Ascending aorta (tissue), 2 donors: Measurements from ENCODE around the gene FBXO30. TPM values are rescaled to one million over a fixed set of nuclear protein-coding genes. Genes with fewer than 3 reads are reported as not detected.

Source experiments
- DNase-seq, 2 donors: peaks; one replicate each; pipeline ENCODE4 v3.0.0-alpha.2; 2019; ENCODE audit warnings: low spot score in 2 of 2
- H3K27ac ChIP-seq, 2 donors: fragments of 200-600 bp; sonication (generic); one replicate each; pipeline ENCODE4 v1.5.1; 2016 to 2017; ENCODE audit warnings: mild to moderate bottlenecking in 1 of 2
- H3K27me3 ChIP-seq: fragments of 200-600 bp; sonication (generic); one replicate; pipeline ENCODE4 v1.5.1; 2017
- H3K36me3 ChIP-seq, 2 donors: fragments of 200-600 bp; sonication (generic); one replicate each; pipeline ENCODE4 v1.5.1; 2016
- H3K4me1 ChIP-seq, 2 donors: fragments of 200-600 bp; sonication (generic); one replicate each; pipeline ENCODE4 v1.5.1; 2016 to 2017; ENCODE audit warnings: mild to moderate bottlenecking in 1 of 2
- H3K4me3 ChIP-seq, 2 donors: fragments of 200-600 bp; sonication (generic); one replicate each; pipeline ENCODE4 v1.5.1; 2016 to 2017; ENCODE audit warnings: mild to moderate bottlenecking in 1 of 2
- H3K9me3 ChIP-seq, 2 donors: fragments of 200-600 bp; sonication (generic); one replicate each; pipeline ENCODE4 v1.5.1; 2016
- intact Hi-C: fragments of 100-400 bp; cut with DNase I; formaldehyde crosslinking; loops from one replicate; pipeline ENCODE4 v1.15.1; 2023
- total RNA-seq: library from RNA; depleted of rRNA; stranded (reverse); fragments of >200 nt; gene quantifications from one replicate; pipeline ENCODE4 v1.1.0, GENCODE V29; 2016
- TF ChIP-seq, protein P1 (sequence below), 3 experiments: fragments of 200-600 bp in 2 of 3; fragments of 450-650 bp in 1 of 3; sonication (generic) in 2 of 3; IDR thresholded peaks; one replicate each; pipeline ENCODE4 v1.5.1; 2016 to 2019; ENCODE audit warnings: antibody characterized with exemption in 3 of 3, mild to moderate bottlenecking in 1 of 3, moderate library complexity in 1 of 3

FBXO30 gene
- total RNA-seq, 1 donor from 2014 or later, result 1.2 TPM

GRCh38 chr6:145848541-145848940, 33.9 kb upstream of the FBXO30 start:
- Histone ChIP-seq H3K4me3 (no peak overlapping the region), H3K9me3 (no peaks in the 10 kb centered on the region), H3K27ac (no peak overlapping the region), H3K36me3 (no peaks in the 10 kb centered on the region), H3K27me3 (no peaks in the 10 kb centered on the region), H3K4me1 (peaks cover 0 to 5% of the 10 kb centered on the region in 2 donors)
- intact Hi-C loops, result no loop called here
- DNase-seq, result no peak
- TF ChIP-seq, protein P1, sequence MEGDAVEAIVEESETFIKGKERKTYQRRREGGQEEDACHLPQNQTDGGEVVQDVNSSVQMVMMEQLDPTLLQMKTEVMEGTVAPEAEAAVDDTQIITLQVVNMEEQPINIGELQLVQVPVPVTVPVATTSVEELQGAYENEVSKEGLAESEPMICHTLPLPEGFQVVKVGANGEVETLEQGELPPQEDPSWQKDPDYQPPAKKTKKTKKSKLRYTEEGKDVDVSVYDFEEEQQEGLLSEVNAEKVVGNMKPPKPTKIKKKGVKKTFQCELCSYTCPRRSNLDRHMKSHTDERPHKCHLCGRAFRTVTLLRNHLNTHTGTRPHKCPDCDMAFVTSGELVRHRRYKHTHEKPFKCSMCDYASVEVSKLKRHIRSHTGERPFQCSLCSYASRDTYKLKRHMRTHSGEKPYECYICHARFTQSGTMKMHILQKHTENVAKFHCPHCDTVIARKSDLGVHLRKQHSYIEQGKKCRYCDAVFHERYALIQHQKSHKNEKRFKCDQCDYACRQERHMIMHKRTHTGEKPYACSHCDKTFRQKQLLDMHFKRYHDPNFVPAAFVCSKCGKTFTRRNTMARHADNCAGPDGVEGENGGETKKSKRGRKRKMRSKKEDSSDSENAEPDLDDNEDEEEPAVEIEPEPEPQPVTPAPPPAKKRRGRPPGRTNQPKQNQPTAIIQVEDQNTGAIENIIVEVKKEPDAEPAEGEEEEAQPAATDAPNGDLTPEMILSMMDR (IDR thresholded peaks at IDR 0.05), result no peak

DNA sequence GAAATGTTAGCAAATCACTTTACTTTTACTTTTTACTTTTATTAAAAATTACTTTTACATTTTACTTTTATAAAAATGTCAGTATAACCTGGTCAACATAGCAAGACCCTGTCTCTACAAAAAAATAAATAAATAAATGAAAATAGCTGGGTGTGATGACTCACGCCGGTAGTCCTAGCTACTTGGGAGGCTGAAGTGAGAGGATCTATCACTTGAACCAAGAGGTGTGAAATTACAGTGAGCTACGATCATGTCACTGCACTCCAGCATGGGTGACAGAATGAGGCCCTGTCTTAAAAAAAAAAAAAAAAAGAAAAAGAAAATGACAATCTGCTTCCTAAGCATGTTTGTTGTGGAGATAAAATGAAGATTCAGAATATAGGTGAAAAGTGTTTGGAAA, 31.0 kb upstream of the FBXO30 start:
- Histone ChIP-seq H3K36me3 (no peaks in the 10 kb centered on the region), H3K27ac (no peak overlapping the region), H3K4me1 (peaks cover 0 to 13% of the 10 kb centered on the region in 2 donors), H3K4me3 (no peak overlapping the region), H3K27me3 (no peaks in the 10 kb centered on the region), H3K9me3 (no peaks in the 10 kb centered on the region)
- intact Hi-C loops, result loop anchor here (2.0 kb wide), 1 partner anchor 31 kb away; the partner anchor contains the start of gene FBXO30
- DNase-seq, result no peak
- TF ChIP-seq, protein P1 (IDR thresholded peaks at IDR 0.05), result no peak

DNA sequence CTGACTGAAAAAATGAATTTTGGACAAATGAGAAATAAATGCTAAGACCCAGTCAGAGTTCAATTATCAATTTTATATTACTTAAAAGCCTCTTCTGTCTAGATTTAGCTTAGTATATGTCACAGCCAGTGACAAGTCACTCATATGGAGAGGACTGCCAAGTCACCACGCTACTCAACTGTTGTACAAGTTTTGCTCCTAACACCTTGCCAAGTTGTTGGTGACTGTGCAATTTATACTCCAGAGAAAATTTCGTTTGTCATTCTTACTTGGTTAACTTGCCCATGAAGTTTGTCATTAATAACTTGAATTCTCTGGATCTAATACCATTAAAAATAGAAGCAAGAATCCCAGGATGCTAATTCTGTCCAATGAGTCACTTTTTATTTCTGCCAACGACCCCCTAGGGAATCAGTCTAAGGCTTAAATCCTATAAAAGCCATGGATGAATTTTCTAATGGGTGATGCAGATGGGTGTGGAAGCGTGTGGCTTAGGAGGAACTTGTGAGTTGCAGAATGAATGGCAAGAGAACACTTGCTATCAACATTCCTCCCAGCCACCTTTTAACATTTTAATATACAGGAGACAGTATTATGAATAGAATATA, 30.4 kb upstream of the FBXO30 start:
- intact Hi-C loops, result loop anchor here (2.0 kb wide), 1 partner anchor 30 kb away; the partner anchor contains the start of gene FBXO30
- Histone ChIP-seq H3K4me1 (peaks cover 0 to 13% of the 10 kb centered on the region in 2 donors), H3K4me3 (no peak overlapping the region), H3K9me3 (no peaks in the 10 kb centered on the region), H3K27me3 (no peaks in the 10 kb centered on the region), H3K36me3 (no peaks in the 10 kb centered on the region), H3K27ac (no peak overlapping the region)
- TF ChIP-seq, protein P1 (IDR thresholded peaks at IDR 0.05), result no peak
- DNase-seq, result no peak

DNA sequence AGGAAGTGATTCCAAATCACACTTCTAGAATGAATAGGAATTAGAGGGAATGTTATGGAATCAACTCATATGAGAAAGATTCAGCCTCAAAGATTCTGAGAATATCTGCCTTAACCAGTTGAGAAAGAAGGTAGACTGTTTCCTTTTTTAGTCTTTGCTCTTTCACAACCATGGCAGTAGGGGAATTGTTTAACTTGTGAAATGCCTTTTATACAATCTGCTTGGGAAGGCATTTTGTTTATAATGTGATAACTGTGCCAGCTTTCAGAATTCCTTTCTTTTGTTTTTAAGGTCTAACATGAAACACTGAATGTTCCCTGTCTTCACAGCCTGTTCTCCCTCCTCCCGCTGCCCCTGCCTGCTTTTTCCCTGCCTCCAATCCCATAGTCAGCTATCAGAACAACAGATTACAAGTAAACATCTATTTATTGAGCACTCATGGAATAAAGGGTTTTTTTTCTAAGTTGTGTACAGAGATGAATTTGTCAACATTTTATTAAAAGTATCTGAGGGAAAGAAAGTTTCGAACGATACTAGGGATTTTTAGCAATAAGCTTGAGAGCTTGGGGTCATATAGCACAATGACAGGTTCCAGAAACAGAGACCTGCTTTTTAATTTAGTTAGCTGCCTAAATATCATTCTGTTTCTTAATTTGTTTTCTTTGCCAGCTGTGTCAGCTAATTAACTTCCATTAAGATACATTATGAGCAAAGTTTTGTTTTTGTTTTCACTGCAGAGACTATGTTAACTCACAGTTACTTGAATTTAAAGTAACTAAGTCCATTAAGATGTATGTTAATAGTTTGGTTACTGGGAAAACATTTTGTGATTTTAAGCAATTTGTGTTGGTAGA, 28.3 kb upstream of the FBXO30 start:
- peak overlapping the region in 1 of 2 donors; percentile 13 for H3K4me3 ChIP-seq
- no peak for DNase-seq
- no peaks in the 10 kb centered on the region for H3K9me3 ChIP-seq
- no peaks in the 10 kb centered on the region for H3K27me3 ChIP-seq
- no peaks in the 10 kb centered on the region for H3K36me3 ChIP-seq
- TF ChIP-seq, protein P1 (IDR thresholded peaks at IDR 0.05), result no peak
- peak overlapping the region; percentile 47 to 48 for H3K27ac ChIP-seq
- H3K4me1 ChIP-seq, result peaks cover 0 to 13% of the 10 kb centered on the region in 2 donors
- intact Hi-C loops, result no loop called here

DNA sequence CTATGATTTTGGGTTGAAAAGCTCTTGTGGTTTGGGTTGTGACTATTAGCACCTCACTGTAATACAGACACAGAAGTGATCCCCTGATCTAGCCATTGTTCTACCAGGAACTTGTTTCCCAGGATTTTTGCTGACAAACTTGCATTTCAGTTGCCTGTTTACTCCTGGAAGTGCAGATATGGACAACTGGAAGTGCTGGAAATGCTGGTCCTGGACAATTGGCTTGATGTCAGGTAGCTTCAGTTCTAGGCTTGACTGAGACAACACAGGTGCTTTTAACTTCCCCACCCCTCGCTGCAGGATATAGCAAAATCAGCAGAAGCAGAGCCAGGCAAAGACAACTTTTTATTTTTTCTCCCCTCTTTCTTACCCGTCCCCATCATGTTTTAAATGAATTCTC, 27.1 kb upstream of the FBXO30 start:
- H3K36me3 ChIP-seq, result no peaks in the 10 kb centered on the region

More for the DNA sequence above, 27.1 kb upstream of the FBXO30 start:
- Histone ChIP-seq H3K27me3 (no peaks in the 10 kb centered on the region), H3K4me3 (no peak overlapping the region), H3K4me1 (peaks cover 0 to 13% of the 10 kb centered on the region in 2 donors), H3K27ac (no peak overlapping the region), H3K9me3 (no peaks in the 10 kb centered on the region)
- intact Hi-C loops, result no loop called here
- TF ChIP-seq, protein P1 (IDR thresholded peaks at IDR 0.05), result no peak
- no peak for DNase-seq
